NCI-H510A treated with DMSO at 0.1 percent for 48 hours (cell line): Measurements from ENCODE around the gene CLDN9.

Experiments used
- DNase-seq: peaks from one replicate; lab custom pipeline; 2025; lab: John Stamatoyannopoulos, UW

The CLDN9 gene

GRCh38 chr16:2996298-2996697 lies 16.4 kb upstream of the CLDN9 start:
- DNase-seq: no peak

DNA sequence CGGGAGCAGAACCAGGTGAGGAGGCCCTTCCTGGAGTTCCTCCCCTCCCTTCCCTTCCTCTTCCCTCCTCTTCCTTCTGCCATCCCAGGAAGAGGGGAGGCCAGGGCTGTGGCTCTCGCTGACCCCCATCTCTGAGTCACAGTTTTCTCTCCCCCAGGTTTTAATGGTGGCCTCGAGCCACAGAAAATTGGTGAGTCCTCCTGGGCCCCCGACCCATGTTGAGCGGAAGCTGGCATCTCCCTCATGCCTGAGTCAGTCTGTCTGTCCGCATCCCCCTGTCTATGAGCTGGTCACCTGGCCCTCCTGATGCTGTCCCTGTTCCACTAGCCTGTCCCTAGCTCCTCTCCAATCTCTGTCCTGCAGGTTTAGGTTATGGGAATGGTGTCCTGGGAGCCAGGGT lies 12.8 kb upstream of the CLDN9 start:
- no peak for DNase-seq

DNA sequence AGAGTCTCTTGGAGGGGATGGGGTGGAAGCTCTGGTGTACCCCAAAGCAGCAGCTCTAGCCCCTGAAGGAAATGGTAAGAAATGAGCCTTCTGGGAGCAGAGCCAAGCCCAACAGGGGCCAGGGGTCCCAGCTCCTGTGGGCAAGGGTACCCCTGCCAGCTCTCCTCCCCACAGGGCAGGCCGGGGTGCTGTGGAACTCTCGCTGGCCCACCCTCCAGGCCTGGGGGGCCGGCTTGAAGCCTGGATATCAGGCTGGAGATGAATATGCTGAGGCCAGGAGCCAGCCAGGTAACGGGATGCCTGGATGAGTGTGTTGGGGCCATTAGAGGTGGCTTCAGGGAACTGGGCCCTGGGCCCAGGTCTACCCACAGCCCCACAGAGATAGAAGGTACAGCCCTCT lies 12.2 kb upstream of the CLDN9 start:
- DNase-seq: no peak

- DNase-seq: no peak
Observed at GRCh38 chr16:3001316-3001715, 11.4 kb upstream of the CLDN9 start.

GRCh38 chr16:3003582-3004270 lies 9.0 kb upstream of the CLDN9 start:
- peak; percentile 88 for DNase-seq

DNA sequence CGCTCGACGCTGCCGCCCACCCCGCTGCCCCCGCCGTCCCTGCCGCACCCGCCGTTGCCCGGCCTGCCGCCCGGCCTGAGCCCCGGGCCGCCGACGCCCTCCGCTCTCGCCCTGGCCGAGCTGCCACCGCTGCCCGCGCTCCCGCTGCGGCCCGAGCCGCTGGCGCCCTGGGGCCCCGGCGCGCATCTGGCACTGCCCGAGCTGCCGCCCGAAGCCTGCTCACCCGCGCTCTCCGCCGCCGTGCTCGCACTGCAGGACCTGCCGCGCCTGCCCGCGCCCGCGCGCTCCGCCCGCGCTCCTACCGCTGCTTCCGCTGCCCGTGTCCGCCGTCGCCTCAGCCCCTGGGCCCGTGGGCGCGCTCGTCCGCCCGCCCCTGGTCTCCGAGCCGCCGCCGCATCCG lies 8.4 kb upstream of the CLDN9 start:
- DNase-seq: peak; percentile 7

GRCh38 chr16:3004781-3005284 lies 7.9 kb upstream of the CLDN9 start:
- DNase-seq: peak; percentile 23

DNA sequence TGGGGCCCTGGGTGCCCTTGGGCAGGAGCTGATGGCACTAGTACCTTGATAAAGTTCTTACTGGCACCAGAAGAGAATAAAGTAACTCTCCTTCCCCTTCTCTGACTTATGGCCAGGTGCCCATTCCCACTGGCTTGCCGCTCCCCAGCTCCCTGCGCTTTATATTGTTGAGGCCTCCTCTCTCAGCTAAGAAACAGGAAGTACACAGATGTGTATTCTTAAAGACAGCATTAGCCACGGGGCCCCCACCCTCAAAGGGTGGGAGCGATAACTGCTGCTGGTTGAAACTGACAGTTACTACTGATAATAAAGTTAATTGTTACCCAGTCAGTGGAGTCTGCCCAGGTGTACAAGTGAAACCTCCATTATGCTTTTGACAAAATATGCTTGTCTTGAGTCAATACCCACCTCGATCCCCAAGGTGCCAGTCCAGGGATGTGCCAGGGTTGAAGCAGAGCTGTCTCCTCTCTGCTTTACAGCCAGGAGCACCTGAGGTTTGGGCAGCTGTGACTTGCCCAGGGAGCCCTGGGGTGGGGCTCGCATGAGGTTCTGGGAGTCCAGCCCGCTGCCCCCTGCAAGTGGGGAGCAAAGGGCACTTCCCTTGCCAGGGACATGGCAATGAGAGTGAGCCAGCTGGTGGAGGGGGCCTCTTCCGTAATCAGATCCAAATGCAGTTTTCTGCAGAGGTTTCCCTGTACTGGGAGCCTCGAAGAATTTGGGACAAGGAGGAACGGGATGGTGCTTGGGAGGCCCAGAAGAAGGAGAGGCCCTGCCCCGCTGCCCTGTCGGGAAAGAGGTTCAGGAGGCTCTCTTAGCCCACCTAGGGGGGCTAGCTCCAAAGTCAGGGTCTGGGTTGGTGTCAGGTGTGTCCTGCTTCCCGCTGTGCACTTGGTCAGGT lies 5.4 kb upstream of the CLDN9 start:
- DNase-seq: no peak

DNA sequence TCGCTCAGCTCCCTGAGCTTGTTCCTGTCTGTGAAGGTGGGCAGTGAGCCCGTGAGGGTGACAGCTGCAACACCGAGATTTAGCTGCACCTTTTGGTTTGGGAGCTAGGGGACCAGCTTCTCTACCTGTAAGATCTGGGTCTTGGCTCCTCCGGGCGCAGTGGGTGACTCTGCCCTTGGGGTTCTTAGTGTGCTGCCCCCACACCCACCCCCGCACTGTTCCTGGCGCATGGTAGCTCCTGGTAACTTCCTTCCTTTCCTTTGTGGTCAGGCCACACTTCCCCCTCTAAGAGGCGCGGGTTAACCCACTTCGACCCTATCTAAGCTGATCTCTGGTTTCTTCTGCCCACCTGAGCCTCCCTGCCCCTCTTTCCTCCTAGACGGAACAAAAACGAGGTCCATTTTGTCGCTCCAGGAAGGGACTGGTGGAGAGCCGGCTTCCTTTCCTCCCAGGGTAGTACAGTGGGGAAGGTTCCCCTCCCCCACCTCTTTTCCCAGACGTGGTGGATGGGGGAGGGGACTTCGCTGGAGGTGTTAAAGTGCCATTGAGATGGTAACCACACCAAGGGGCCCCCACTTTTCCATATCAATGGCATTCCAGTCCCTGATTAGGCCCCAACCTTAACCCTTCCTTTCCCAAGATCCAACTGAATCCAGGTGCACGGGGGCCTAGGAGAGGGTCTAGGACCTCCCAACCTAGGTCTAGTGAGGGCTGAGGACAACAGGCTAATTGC lies 4.6 kb upstream of the CLDN9 start:
- DNase-seq: peak; percentile 7

- DNase-seq: no peak
Observed at GRCh38 chr16:3008690-3009037, 4.1 kb upstream of the CLDN9 start.

DNA sequence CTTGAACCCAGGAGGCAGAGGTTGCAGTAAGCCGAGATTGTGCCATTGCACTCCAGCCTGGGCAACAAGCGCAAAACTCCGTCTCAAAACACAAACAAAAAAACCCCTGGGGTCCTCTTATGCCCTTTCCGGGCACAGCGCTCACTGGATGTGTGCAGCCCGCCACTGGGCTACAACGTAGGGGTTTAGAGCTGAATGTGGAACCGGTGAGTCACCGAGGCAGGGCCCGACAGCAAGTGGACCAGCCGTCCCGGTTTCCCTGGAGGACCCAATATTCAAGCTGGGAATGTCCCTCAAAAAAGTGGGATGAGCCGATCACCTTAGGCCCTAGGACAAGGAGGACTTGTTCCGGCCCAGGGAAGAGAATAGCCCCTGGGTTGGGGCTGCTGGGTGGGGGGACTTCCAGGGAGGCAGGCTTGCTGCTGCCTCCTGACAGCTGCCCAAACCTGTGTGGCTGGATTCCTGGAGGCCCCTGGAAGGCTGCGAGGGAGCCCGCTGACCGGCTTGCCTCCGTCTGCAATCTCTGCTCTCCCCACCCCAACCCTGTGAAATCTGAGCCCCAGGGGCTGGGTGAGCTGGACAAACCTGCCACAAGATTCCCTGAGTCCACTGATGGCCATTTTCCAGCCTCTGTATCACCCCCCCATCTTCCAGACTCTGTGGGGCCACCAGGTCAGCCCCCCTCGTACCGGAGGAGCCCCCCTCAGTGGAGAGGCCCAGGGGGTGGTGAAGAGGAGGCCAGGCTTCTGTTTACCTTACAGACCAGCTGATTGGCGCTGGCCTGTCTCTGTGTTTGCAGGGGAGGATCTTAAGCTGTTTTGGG lies 2.9 kb upstream of the CLDN9 start:
- DNase-seq: peak; percentile 13

DNA sequence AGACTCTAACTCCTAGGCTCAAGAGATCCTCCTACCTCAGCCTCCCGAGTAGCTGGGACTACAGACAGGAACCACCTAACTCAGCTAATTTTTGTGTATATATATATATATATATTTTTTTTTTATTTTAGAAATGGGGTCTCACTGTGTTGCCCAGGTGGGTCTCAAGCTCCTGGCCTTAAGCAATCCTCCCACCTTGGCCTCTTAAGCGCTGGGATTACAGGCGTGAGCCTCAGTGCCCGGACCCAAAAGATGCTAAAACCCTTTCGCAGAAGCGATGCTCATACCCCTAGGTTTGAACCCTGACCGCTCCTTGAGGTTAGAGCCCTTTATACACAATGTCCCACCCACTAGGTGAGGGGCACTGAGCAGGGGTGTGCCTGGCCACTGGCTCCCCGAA lies 2.2 kb upstream of the CLDN9 start:
- DNase-seq: no peak

DNA sequence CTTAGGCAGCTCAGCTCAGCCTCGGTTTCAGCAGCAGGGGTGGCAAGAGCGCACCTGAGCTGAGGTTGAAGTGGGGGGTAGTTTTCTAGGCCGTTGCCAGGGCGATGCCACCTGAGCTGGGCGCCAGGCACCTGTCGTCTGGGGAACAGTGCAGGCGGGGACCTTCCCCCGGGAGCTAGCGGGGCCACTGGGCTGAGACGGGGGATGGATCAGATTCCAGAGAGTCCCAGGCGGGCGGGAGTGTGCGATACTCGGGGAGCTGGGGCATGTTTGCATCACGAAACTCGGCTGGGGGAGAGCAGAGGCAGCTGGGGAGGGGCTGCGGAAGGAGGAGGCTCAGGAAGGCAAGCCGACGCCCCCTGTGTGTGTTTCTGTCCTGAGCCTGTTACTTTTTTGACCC lies 477 bp upstream of the CLDN9 start:
- DNase-seq: peak; percentile 45

- no peak for DNase-seq
Observed at GRCh38 chr16:3013491-3013951, 798 bp downstream of the CLDN9 start.

DNA sequence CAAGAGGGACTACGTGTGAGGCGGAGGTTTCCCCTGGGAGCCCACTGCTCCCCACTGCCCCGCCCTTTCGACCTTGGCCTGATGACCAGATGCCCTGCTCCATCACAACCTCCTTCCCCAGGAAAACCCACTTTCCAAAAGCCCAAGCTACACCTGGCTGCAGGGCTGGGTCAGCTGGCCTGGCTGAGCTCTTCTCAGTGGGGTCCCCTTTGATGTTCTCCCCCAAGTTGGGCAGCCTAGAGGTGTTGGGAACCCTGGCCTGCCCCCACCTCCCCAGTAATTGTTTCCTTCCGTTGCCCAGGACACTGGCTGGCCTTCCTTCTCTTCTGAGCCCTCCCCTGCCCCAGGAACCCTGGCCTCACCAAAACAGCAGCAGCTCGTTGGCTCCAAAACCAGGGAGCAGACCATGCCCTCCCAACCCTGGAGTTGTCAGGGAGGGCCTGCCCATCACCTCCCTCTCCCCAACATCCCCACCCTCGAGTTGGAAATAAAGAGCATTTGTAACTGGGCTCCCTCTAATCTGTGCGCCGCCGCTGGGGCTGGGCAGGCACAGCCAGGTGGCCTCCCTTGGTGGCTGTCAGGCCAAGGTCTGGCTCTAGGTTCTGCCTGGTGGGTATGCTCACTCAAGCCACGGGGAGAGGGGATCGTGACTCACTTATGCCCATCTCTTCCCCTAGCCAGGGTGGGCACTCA lies 1.4 kb downstream of the CLDN9 start:
- no peak for DNase-seq

- DNase-seq: no peak
Observed at GRCh38 chr16:3014971-3015370, 2.2 kb downstream of the CLDN9 start.

DNA sequence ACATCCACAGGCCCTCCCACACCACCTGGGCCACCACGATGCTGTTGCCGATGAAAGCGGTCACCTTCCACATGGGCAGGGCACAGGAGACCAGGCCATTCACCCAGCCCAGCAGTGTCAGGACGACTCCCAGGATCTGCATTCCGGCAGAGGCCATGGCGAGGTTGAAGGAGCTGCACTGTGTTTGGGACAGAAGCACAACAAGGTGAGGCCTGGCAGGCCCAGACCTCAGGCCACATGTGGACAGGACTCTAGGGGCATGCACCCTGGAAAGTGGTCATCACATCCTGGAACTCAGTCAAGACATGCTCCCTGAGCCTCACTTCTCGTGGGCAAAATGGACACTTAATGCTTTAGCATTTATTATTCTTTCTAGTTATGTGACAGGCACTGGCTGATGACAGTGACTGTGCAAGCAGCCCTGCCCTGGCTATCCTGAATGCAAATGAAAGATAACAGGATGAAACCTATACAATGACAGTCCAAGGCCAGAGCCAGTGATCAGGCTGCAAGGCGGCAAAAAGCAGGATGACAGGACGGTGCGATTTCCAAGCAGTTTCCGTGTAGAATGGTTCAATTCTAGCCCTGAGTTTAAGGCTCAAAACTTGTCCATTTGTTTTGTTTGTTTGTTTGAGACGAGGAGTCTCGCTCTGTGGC lies 3.3 kb downstream of the CLDN9 start:
- DNase-seq: no peak

GRCh38 chr16:3017344-3017743 lies 4.6 kb downstream of the CLDN9 start:
- no peak for DNase-seq

DNA sequence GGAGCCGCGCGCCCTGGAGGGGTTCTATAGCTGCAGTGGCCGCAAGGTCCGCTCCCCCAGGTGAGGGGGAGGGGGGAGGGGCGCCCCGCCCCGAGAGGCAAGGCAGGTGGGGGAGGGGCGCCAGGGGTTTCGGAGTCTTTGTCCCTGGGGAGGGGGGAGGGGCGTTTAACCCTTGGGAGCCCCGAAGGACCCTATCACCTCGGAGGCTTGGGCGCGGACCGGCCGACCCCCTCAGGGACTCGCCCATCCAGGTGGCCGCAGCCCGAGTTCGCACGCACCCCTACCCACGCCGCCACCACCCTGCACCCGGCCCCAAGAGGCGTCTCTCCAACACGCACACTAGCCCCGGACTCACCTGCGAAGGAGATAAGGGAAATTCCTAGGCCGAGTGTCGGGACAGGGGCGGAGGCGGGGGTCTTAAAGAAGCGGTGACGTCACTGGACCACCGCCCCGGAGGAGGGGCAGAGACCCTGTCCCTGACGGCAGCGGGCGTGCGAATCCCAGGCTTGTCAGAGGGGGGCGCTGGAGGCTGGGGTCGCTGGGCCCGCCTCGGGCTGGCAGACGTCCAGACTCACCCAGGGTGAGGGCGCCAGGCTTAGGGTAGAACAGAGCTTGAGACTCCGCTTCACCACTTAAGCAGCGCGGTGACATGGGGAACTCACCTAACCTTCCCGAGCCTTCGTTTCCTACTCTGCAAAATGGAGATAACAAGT lies 5.2 kb downstream of the CLDN9 start, which contains the start of gene CLDN6:
Gene CLDN6 (minus strand): TSS at position 390 of the 713 bp plus-strand sequence. CDS start 2,162 bp downstream, outside the sequence.
- no peak for DNase-seq
